Parathyroid adenoma (tissue), 2 donors: ENCODE results near the gene PTPRD.

Source experiments
- H2AFZ ChIP-seq: fragments of 300-600 bp; sonication (generic); one replicate; pipeline ENCODE4 v1.7.0; 2017; ENCODE audit warnings: antibody characterized with exemption, mild to moderate bottlenecking
- H3K27ac ChIP-seq: fragments of 300-600 bp; sonication (generic); one replicate; pipeline ENCODE4 v1.7.0; 2017
- H3K27me3 ChIP-seq: fragments of 300-600 bp; sonication (generic); one replicate; pipeline ENCODE4 v1.7.0; 2017; ENCODE audit warnings: low read length; ENCODE audit not compliant: control insufficient read depth, insufficient read depth
- H3K36me3 ChIP-seq: fragments of 300-600 bp; sonication (generic); one replicate; pipeline ENCODE4 v1.7.0; 2017; ENCODE audit warnings: low read length; ENCODE audit not compliant: control insufficient read depth, insufficient read depth
- H3K4me1 ChIP-seq: fragments of 300-600 bp; sonication (generic); one replicate; pipeline ENCODE4 v1.7.0; 2017; ENCODE audit warnings: control low read depth
- H3K4me2 ChIP-seq: fragments of 300-600 bp; sonication (generic); one replicate; pipeline ENCODE4 v1.7.0; 2017; ENCODE audit warnings: low read length
- H3K4me3 ChIP-seq: fragments of 300-600 bp; sonication (generic); one replicate; pipeline ENCODE4 v1.7.0; 2017; ENCODE audit warnings: low read depth, low read length
- H3K79me2 ChIP-seq: fragments of 300-600 bp; sonication (generic); one replicate; pipeline ENCODE4 v1.7.0; 2017; ENCODE audit warnings: control low read depth
- H3K9ac ChIP-seq: fragments of 300-600 bp; sonication (generic); one replicate; pipeline ENCODE4 v1.7.0; 2017; ENCODE audit warnings: mild to moderate bottlenecking
- H3K9me3 ChIP-seq: fragments of 300-600 bp; sonication (generic); one replicate; pipeline ENCODE4 v1.7.0; 2017; ENCODE audit warnings: low read length; ENCODE audit not compliant: control insufficient read depth
- TF ChIP-seq, protein P1 (sequence below): fragments of 300-600 bp; sonication (generic); IDR thresholded peaks from one replicate; pipeline ENCODE4 v1.7.0; 2017; ENCODE audit warnings: antibody characterized with exemption, mild to moderate bottlenecking
- donor health status: primary hyperparathyroidism.

The PTPRD gene

DNA sequence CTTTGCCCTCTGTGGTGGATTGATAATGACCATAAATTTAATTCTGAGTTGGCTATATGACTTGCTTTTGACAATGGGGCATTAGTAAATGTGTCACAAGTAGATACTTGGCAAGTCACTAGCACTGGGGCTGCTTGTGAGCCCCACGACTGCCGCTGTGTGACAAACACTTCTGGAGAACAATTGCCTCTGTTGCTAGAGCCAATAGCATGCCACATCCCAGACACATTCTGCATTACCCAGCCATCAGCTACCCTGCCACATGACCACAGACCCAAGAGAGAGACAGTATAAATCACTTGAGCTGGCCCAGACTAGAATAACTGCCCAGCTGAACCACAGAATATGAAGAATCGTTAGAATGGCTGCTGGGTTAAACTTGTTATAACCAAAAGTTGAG lies 2060.1 kb downstream of the PTPRD start:
- Histone ChIP-seq H3K79me2 (no peaks in the 10 kb centered on the region), H3K4me2 (no peak overlapping the region), H3K9me3 (no peaks in the 10 kb centered on the region), H3K36me3 (no peaks in the 10 kb centered on the region), H3K4me1 (no peaks in the 10 kb centered on the region), H3K9ac (no peak overlapping the region), H2AFZ (no peak overlapping the region), H3K4me3 (no peak overlapping the region), H3K27me3 (no peaks in the 10 kb centered on the region), H3K27ac (no peak overlapping the region)
- TF ChIP-seq, protein P1, sequence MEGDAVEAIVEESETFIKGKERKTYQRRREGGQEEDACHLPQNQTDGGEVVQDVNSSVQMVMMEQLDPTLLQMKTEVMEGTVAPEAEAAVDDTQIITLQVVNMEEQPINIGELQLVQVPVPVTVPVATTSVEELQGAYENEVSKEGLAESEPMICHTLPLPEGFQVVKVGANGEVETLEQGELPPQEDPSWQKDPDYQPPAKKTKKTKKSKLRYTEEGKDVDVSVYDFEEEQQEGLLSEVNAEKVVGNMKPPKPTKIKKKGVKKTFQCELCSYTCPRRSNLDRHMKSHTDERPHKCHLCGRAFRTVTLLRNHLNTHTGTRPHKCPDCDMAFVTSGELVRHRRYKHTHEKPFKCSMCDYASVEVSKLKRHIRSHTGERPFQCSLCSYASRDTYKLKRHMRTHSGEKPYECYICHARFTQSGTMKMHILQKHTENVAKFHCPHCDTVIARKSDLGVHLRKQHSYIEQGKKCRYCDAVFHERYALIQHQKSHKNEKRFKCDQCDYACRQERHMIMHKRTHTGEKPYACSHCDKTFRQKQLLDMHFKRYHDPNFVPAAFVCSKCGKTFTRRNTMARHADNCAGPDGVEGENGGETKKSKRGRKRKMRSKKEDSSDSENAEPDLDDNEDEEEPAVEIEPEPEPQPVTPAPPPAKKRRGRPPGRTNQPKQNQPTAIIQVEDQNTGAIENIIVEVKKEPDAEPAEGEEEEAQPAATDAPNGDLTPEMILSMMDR: no peak

DNA sequence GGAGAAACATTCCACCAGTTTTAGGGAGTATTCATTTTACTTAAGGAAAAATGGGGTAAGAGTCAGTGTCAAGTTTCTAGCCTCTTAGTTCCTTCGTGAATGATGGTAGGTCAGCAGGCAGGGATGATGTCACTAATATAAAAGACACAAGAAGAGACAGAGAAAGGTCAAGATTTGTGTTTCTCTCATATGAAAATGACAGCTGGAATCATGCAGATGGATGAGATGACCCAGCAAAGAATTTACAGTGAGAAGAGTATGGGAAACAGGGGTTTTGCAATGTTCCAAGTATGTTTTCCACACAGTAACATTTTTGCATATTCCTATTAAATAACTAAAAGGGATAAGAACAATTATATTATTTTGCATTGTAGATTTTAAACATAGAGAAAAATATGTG lies 2063.6 kb downstream of the PTPRD start:
- no peak overlapping the region for H3K27ac ChIP-seq
- no peaks in the 10 kb centered on the region for H3K79me2 ChIP-seq
- no peaks in the 10 kb centered on the region for H3K4me1 ChIP-seq
- H3K9ac ChIP-seq: no peak overlapping the region
- H2AFZ ChIP-seq: no peak overlapping the region
- H3K4me3 ChIP-seq: no peak overlapping the region
- TF ChIP-seq, protein P1: no peak
- no peaks in the 10 kb centered on the region for H3K27me3 ChIP-seq
- H3K4me2 ChIP-seq: no peak overlapping the region
- no peaks in the 10 kb centered on the region for H3K36me3 ChIP-seq
- no peaks in the 10 kb centered on the region for H3K9me3 ChIP-seq

DNA sequence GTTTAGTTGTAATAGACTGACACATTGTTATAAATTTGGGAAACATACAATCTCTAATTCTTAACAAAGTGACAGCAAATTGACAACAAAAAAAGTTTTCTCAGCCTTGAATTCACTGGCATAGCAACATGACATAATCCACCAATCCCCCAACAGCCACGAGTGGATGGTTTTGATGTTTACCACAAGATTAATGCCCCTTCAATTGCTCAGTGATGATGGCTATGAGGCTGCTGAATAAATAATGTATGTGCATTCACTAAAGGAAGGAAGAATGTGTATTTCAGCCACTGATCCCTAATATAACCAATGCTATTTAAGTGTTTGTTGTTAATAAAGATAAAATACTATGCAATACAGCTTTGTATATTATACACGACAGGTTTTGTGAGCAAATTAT lies 2069.6 kb downstream of the PTPRD start:
- Histone ChIP-seq H3K4me3 (no peak overlapping the region), H3K27ac (no peak overlapping the region), H2AFZ (no peak overlapping the region), H3K36me3 (no peaks in the 10 kb centered on the region), H3K79me2 (no peaks in the 10 kb centered on the region), H3K4me2 (no peak overlapping the region), H3K27me3 (no peaks in the 10 kb centered on the region), H3K9ac (no peak overlapping the region), H3K4me1 (no peaks in the 10 kb centered on the region), H3K9me3 (no peaks in the 10 kb centered on the region)
- TF ChIP-seq, protein P1: no peak

DNA sequence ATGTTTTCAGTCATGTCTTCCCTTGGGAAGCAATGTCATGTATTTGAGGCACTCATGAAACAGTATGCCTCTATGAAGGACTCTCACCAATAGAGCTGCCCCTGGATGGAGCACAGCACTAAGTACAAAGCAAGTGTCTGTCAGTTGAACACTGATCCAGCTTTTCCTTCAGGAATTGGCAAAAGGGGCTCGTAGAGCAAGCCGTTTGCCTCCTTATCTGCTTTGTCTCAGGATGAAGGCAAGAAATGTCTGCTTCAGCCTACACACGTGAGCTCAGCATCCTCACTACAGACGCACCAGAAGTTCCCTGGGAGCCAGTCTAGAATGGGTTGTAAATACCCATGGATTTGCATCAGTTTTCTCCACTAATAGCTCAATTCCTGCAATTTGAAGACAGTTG lies 2070.3 kb downstream of the PTPRD start:
- H3K4me3 ChIP-seq: no peak overlapping the region

DNA sequence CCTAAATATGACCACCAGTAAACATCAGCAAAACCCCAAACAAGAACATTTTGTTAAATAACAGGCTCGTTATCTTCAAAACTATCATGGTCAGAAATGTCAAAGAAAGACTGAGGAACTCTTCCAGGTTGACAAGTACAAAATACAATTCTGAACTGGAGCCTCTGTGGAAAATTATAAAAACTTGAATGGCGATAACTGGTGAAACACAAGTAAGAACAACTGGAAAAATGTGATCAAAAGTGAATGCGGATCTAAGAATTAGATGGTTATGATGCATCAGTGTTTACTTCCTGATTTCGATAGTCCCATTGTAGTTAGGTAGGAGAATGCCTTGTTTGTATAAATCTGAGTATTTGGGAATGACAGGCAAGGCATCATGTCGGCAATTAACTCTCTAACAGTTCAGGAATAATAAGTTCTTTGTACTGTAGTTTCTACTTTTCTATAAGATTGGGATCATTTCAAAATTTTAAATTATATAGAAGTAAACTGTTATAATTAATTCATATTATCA lies 2073.1 kb downstream of the PTPRD start:
- H3K27ac ChIP-seq: no peak overlapping the region

More for the DNA sequence above, 2070.3 kb downstream of the PTPRD start:
- TF ChIP-seq, protein P1: no peak
- no peaks in the 10 kb centered on the region for H3K4me1 ChIP-seq
- H3K4me2 ChIP-seq: no peak overlapping the region
- H3K9ac ChIP-seq: no peak overlapping the region
- H3K9me3 ChIP-seq: no peaks in the 10 kb centered on the region
- no peaks in the 10 kb centered on the region for H3K27me3 ChIP-seq
- no peaks in the 10 kb centered on the region for H3K36me3 ChIP-seq
- no peak overlapping the region for H2AFZ ChIP-seq
- no peak overlapping the region for H3K27ac ChIP-seq
- H3K79me2 ChIP-seq: no peaks in the 10 kb centered on the region

More for the DNA sequence above, 2073.1 kb downstream of the PTPRD start:
- Histone ChIP-seq H3K4me2 (no peak overlapping the region), H2AFZ (no peak overlapping the region), H3K27me3 (no peaks in the 10 kb centered on the region), H3K36me3 (no peaks in the 10 kb centered on the region), H3K9ac (no peak overlapping the region), H3K4me3 (no peak overlapping the region), H3K9me3 (no peaks in the 10 kb centered on the region), H3K79me2 (no peaks in the 10 kb centered on the region), H3K4me1 (no peaks in the 10 kb centered on the region)
- TF ChIP-seq, protein P1: no peak
